MM.1S (cell line): ENCODE results near the gene SHISA9.

Source experiments
- DNase-seq: peaks from one replicate; pipeline ENCODE4 v3.0.0-alpha.2; 2015
- H2AFZ ChIP-seq: fragments of 300-600 bp; sonication (generic); 2 replicates; pipeline ENCODE4 v1.6.0; 2016; ENCODE audit warnings: antibody characterized with exemption, low read length
- H3F3A ChIP-seq: fragments of 300-600 bp; sonication (generic); 2 replicates; pipeline ENCODE4 v1.6.1; 2016; ENCODE audit warnings: mild to moderate bottlenecking, antibody characterized with exemption, low read length, moderate library complexity, mixed read lengths; ENCODE audit not compliant: insufficient read depth
- H3K27ac ChIP-seq: fragments of 300-600 bp; sonication (generic); 2 replicates; pipeline ENCODE4 v1.5.1; 2016; ENCODE audit warnings: mild to moderate bottlenecking, low read length
- H3K27me3 ChIP-seq: fragments of 300-600 bp; sonication (generic); replicated peaks from 2 replicates; pipeline ENCODE4 v1.6.0; 2016; ENCODE audit warnings: low read length; ENCODE audit not compliant: insufficient read depth
- H3K36me3 ChIP-seq: fragments of 300-600 bp; sonication (generic); replicated peaks from 2 replicates; pipeline ENCODE4 v1.6.1; 2016; ENCODE audit warnings: mild to moderate bottlenecking, low read length, mixed read lengths; ENCODE audit not compliant: insufficient read depth
- H3K4me1 ChIP-seq: fragments of 300-600 bp; sonication (generic); 2 replicates; pipeline ENCODE4 v1.6.1; 2016; ENCODE audit warnings: low read length, mixed read lengths
- H3K4me2 ChIP-seq: fragments of 300-600 bp; sonication (generic); 2 replicates; pipeline ENCODE4 v1.6.0; 2016; ENCODE audit warnings: low read depth, low read length
- H3K4me3 ChIP-seq: fragments of 300-600 bp; sonication (generic); 2 replicates; pipeline ENCODE4 v1.5.1; 2016; ENCODE audit warnings: low read length, mixed read lengths
- H3K79me2 ChIP-seq: fragments of 300-600 bp; sonication (generic); 2 replicates; pipeline ENCODE4 v1.6.1; 2016; ENCODE audit warnings: mixed run types, low read length, mixed read lengths
- H3K9ac ChIP-seq: fragments of 300-600 bp; sonication (generic); 2 replicates; pipeline ENCODE4 v1.6.1; 2016; ENCODE audit warnings: low read length, mixed read lengths
- H3K9me2 ChIP-seq: fragments of 300-600 bp; sonication (generic); replicated peaks from 2 replicates; pipeline ENCODE4 v1.6.1; 2016; ENCODE audit warnings: mild to moderate bottlenecking, low read length, mixed read lengths; ENCODE audit not compliant: insufficient read depth
- H3K9me3 ChIP-seq: fragments of 300-600 bp; sonication (generic); replicated peaks from 2 replicates; pipeline ENCODE4 v1.6.1; 2016; ENCODE audit warnings: mild to moderate bottlenecking, low read length, mixed read lengths; ENCODE audit not compliant: insufficient read depth
- H4K20me1 ChIP-seq: fragments of 300-600 bp; sonication (generic); 2 replicates; pipeline ENCODE4 v1.6.1; 2016; ENCODE audit warnings: mild to moderate bottlenecking, low read length, moderate library complexity, mixed read lengths; ENCODE audit not compliant: insufficient read depth
- EZH2 ChIP-seq: fragments of 300-600 bp; sonication (generic); optimal IDR thresholded peaks from 2 replicates; pipeline ENCODE3; 2017; ENCODE audit warnings: low read depth, mild to moderate bottlenecking, antibody characterized with exemption, low read length, mixed read lengths
- EZH2phosphoT487 ChIP-seq: fragments of 300-600 bp; sonication (generic); IDR thresholded peaks from 2 replicates; pipeline ENCODE4 v1.6.1; 2018; ENCODE audit warnings: antibody characterized with exemption, low read length
- TF ChIP-seq, protein P1 (sequence below): fragments of 300-600 bp; sonication (generic); IDR thresholded peaks from 2 replicates; pipeline ENCODE4 v1.5.1; 2016; ENCODE audit warnings: antibody characterized with exemption, low read length, mixed read lengths

SHISA9 gene

DNA sequence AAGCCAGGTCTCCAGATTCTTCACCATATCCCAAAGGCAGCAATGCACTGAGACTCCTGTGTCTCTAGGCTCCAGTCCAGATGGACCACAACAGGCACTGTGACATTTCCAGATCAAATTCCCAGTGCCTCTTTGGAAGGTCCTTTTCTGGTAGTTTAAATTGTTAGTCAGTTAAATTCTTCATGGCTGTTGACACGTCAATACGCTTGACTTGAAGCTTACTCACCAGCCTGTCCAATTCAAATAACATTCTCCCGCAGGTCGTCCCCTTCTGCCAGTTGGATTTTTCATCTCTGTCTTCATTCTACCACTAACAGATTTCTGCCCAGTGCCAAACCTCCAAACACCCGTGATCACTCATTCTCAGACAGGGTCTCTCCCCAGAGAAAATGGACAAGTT is 86.7 kb downstream of the SHISA9 start:
- no peaks in the 10 kb centered on the region for H3K79me2 ChIP-seq

DNA sequence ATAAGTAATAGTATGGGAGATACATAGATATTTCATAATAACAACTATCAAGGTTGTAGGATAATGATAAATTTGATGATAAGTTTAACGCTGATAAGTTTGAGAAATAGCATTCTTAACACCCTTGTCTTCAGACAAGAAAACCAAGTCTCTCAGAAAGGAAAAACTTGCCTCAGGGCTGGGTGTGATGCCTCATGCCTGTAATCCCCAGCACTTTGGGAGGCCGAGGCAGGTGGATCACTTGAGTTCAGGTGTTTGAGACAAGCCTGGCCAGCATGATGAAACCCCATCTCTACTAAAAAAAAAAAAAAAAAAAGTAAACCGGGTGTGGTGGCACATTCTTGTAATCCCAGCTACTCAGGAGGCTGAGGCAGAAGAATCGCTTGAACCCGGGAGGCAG is 90.7 kb downstream of the SHISA9 start:
- H3K79me2 ChIP-seq, result no peaks in the 10 kb centered on the region

More for the DNA sequence above, 86.7 kb downstream of the SHISA9 start:
- Histone ChIP-seq H3K9me2 (no peaks in the 10 kb centered on the region), H3K36me3 (no peaks in the 10 kb centered on the region), H3K4me1 (no peaks in the 10 kb centered on the region), H3K9me3 (no peaks in the 10 kb centered on the region), H3K27ac (no peak overlapping the region), H2AFZ (no peak overlapping the region), H3K9ac (no peak overlapping the region), H3K27me3 (no peaks in the 10 kb centered on the region), H3K4me2 (no peak overlapping the region), H3K4me3 (no peak overlapping the region), H4K20me1 (no peaks in the 10 kb centered on the region), H3F3A (no peaks in the 10 kb centered on the region)
- TF ChIP-seq, protein P1, sequence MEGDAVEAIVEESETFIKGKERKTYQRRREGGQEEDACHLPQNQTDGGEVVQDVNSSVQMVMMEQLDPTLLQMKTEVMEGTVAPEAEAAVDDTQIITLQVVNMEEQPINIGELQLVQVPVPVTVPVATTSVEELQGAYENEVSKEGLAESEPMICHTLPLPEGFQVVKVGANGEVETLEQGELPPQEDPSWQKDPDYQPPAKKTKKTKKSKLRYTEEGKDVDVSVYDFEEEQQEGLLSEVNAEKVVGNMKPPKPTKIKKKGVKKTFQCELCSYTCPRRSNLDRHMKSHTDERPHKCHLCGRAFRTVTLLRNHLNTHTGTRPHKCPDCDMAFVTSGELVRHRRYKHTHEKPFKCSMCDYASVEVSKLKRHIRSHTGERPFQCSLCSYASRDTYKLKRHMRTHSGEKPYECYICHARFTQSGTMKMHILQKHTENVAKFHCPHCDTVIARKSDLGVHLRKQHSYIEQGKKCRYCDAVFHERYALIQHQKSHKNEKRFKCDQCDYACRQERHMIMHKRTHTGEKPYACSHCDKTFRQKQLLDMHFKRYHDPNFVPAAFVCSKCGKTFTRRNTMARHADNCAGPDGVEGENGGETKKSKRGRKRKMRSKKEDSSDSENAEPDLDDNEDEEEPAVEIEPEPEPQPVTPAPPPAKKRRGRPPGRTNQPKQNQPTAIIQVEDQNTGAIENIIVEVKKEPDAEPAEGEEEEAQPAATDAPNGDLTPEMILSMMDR, result no peak
- TF ChIP-seq EZH2, result no peak
- no peak for DNase-seq

DNA sequence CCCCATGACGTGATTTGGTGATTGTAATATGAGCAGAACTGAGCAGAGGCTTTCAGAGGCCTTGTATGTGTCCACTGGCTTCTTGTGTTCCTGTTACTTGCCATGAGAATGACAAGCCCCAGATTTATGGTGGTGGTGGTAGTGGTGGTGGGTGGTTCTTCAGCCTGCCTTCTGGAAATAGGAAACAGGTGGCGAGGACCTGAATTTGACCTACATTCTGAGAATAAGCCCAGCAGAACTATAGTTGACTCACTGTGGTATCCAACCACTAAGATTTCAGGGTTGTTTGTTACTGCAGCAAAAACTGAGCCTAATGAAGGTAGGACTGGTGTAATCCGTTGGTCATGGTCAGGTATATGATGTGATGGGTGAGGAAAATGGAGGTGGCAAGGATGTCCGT is 93.0 kb downstream of the SHISA9 start:
- H3K79me2 ChIP-seq, result no peaks in the 10 kb centered on the region
- no peak overlapping the region for H3K27ac ChIP-seq
- no peak overlapping the region for H3K4me3 ChIP-seq
- no peaks in the 10 kb centered on the region for H3K27me3 ChIP-seq
- no peak overlapping the region for H3K4me2 ChIP-seq
- H4K20me1 ChIP-seq, result no peaks in the 10 kb centered on the region
- H3K9me3 ChIP-seq, result no peaks in the 10 kb centered on the region
- no peaks in the 10 kb centered on the region for H3K4me1 ChIP-seq
- no peak overlapping the region for H3K9ac ChIP-seq
- no peak for DNase-seq
- H3F3A ChIP-seq, result no peaks in the 10 kb centered on the region
- H3K36me3 ChIP-seq, result no peaks in the 10 kb centered on the region
- TF ChIP-seq EZH2phosphoT487, result no peak
- TF ChIP-seq, protein P1, result no peak
- no peak for TF ChIP-seq EZH2
- H3K9me2 ChIP-seq, result no peaks in the 10 kb centered on the region
- no peak overlapping the region for H2AFZ ChIP-seq

More for the DNA sequence above, 90.7 kb downstream of the SHISA9 start:
- H3K36me3 ChIP-seq, result no peaks in the 10 kb centered on the region
- no peak overlapping the region for H2AFZ ChIP-seq
- no peak for DNase-seq
- no peaks in the 10 kb centered on the region for H3K4me1 ChIP-seq
- no peaks in the 10 kb centered on the region for H3K9me2 ChIP-seq
- no peaks in the 10 kb centered on the region for H4K20me1 ChIP-seq
- no peak overlapping the region for H3K27ac ChIP-seq
- no peak overlapping the region for H3K4me2 ChIP-seq
- no peak for TF ChIP-seq EZH2phosphoT487
- TF ChIP-seq EZH2, result no peak
- TF ChIP-seq, protein P1, result no peak
- no peaks in the 10 kb centered on the region for H3K9me3 ChIP-seq
- no peak overlapping the region for H3K9ac ChIP-seq
- H3F3A ChIP-seq, result no peaks in the 10 kb centered on the region
- no peak overlapping the region for H3K4me3 ChIP-seq
- H3K27me3 ChIP-seq, result no peaks in the 10 kb centered on the region
